ENCODE data around the gene L3MBTL4. TPM values are rescaled to one million over a fixed set of nuclear protein-coding genes. Genes with fewer than 3 reads are reported as not detected.

L3MBTL4 gene
- total RNA-seq, 1 donor from 2014 or later, result 0.56 TPM

DNA sequence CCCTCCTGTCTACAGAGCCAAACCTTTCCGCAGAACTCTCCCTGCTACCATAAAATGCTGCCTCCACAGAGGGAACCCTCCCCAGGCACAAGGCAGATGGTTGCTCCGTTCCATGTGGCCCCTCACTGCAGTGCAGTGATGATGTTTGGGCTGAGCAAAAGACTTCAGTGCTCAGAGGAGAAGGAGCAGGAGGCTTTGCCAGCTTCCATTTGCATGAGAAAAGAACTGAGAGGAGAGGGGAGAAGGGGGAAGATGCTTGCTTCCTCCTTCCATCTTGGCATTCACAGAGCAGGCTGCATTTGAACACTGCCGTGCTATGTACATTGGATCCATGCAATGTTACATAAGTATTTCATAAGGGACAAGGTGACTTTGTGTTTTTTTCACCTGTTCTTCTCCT is 472.8 kb downstream of the L3MBTL4 start:
- TF ChIP-seq, protein P1, sequence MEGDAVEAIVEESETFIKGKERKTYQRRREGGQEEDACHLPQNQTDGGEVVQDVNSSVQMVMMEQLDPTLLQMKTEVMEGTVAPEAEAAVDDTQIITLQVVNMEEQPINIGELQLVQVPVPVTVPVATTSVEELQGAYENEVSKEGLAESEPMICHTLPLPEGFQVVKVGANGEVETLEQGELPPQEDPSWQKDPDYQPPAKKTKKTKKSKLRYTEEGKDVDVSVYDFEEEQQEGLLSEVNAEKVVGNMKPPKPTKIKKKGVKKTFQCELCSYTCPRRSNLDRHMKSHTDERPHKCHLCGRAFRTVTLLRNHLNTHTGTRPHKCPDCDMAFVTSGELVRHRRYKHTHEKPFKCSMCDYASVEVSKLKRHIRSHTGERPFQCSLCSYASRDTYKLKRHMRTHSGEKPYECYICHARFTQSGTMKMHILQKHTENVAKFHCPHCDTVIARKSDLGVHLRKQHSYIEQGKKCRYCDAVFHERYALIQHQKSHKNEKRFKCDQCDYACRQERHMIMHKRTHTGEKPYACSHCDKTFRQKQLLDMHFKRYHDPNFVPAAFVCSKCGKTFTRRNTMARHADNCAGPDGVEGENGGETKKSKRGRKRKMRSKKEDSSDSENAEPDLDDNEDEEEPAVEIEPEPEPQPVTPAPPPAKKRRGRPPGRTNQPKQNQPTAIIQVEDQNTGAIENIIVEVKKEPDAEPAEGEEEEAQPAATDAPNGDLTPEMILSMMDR (IDR thresholded peaks at IDR 0.05; ENCODE audit: unreplicated experiment), result no peak
- peaks cover 2% of the 10 kb centered on the region for H3K27me3 Mint-ChIP-seq (ENCODE audit: unreplicated experiment)
- H3K4me1 Mint-ChIP-seq (ENCODE audit: unreplicated experiment), result peaks cover 4% of the 10 kb centered on the region
- no peak overlapping the region for H3K4me3 Mint-ChIP-seq (ENCODE audit: unreplicated experiment)
- H3K27ac Mint-ChIP-seq (ENCODE audit: unreplicated experiment), result no peak overlapping the region
- no peak for DNase-seq (ENCODE audit: low spot score)
- no peaks in the 10 kb centered on the region for H3K36me3 Mint-ChIP-seq (ENCODE audit: low read depth, unreplicated experiment)
- H3K9me3 Mint-ChIP-seq (ENCODE audit: unreplicated experiment), result no peaks in the 10 kb centered on the region

DNA sequence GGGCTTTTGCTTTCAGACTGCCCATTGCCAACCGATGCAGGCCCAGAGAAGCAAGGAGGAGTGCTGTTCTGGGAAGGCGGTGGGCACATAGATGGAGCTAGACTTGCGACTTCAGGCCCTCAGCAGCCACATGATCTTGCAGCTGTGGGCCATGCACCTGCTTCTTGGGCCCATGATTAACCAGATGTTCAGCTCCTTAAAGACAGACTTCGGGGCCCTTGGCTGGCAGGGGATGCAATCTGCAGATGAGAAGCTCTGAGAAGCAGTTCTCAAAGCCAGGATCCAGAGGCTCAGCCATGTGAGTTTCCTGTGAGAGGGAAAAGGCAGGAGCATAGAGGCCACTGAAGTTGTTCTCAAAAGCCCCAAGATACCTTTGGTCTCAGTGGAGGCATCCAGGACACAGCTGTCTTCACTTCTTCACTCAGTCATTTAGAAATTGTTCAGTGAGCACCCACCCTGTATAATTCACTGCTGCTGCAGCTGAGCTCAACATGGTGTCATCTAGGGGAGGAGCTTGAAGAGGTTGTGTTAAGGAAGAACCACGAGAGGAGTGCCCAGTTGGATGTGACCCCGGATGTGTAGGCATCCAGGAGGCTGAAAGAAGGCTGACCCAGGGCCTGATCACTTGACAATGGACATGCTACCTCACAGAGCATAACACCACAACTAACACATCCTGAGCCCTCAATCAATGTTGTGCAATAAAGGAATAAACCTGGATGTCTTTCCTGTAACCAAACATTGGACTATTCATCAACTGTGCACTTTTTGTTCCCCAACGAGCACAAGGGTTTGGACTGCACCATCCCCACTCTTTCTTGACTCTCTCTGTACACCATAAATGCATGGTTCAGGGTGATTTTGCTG is 474.7 kb downstream of the L3MBTL4 start:
- no peaks in the 10 kb centered on the region for H3K9me3 Mint-ChIP-seq (ENCODE audit: unreplicated experiment)
- TF ChIP-seq, protein P1 (IDR thresholded peaks at IDR 0.05; ENCODE audit: unreplicated experiment), result no peak
- H3K27ac Mint-ChIP-seq (ENCODE audit: unreplicated experiment), result no peak overlapping the region
- H3K4me3 Mint-ChIP-seq (ENCODE audit: unreplicated experiment), result no peak overlapping the region
- no peaks in the 10 kb centered on the region for H3K36me3 Mint-ChIP-seq (ENCODE audit: low read depth, unreplicated experiment)
- H3K4me1 Mint-ChIP-seq (ENCODE audit: unreplicated experiment), result peaks cover 4% of the 10 kb centered on the region
- H3K27me3 Mint-ChIP-seq (ENCODE audit: unreplicated experiment), result peaks cover 2% of the 10 kb centered on the region
- DNase-seq (ENCODE audit: low spot score), result no peak

DNA sequence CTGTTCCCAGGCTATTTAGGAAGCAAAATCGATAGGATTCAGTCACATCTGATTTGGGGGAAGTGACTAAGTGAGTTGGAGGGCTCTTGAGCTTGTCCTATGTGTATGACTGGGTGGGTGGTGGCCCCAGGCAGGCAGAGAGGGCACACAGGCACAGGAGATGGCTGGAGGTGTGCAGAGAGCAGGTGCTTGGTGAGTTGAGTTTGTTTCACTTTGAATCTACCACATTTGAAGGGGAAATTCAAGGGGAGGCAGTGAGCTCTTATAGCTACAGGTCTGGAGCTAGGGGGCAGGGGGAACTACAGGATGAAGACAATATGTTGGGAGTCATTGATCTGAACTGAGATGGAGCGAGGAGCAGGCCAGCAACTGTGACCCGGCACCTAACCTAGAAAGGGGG is 476.9 kb downstream of the L3MBTL4 start:
- no peak for DNase-seq (ENCODE audit: low spot score)
- TF ChIP-seq, protein P1 (IDR thresholded peaks at IDR 0.05; ENCODE audit: unreplicated experiment), result no peak
- Mint-ChIP-seq H3K9me3 (ENCODE audit: unreplicated experiment) (no peaks in the 10 kb centered on the region), H3K36me3 (ENCODE audit: low read depth, unreplicated experiment) (no peaks in the 10 kb centered on the region), H3K4me1 (ENCODE audit: unreplicated experiment) (peaks cover 4% of the 10 kb centered on the region), H3K4me3 (ENCODE audit: unreplicated experiment) (no peak overlapping the region), H3K27me3 (ENCODE audit: unreplicated experiment) (peaks cover 4% of the 10 kb centered on the region), H3K27ac (ENCODE audit: unreplicated experiment) (no peak overlapping the region)

DNA sequence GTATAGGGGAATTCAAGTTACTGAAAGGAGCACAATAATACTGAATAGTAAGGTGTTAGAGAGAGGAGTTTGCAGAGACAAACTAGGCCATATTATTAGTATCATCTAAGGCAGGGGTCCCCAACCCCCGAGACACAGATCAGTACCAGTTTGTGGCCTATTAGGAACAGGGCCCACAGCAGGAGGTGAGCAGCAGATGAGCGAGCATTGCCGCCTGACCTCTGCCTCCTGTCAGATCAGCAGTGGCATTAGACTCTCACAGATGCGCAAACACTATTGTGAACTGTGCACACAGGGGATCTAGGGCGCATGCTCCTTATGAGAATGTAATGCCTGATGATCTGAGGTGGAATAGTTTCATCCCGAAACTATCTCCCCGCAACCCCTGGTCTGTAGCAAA is 477.6 kb downstream of the L3MBTL4 start:
- H3K27ac Mint-ChIP-seq (ENCODE audit: unreplicated experiment), result no peak overlapping the region

DNA sequence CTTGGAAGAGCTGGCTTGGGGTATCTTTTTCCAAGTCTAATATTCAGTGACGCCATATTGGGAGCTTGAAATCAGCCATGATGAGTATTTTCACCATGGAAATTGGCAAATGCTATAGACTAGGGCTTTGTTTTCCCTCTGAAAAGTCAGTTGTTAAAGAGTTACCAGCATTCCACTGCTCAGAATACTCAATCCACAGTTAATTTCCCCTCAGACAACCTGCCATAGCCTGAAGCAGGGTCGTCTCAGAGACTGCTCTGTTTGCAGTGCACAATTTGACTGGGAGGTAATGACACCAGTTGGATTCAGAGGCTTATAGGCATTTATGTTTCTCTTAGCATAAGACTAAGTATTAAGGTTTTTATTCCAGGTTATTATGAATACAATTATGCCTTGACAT is 483.9 kb downstream of the L3MBTL4 start:
- H3K4me3 Mint-ChIP-seq (ENCODE audit: unreplicated experiment), result no peak overlapping the region

More for the DNA sequence above, 477.6 kb downstream of the L3MBTL4 start:
- H3K4me1 Mint-ChIP-seq (ENCODE audit: unreplicated experiment), result peaks cover 4% of the 10 kb centered on the region
- H3K4me3 Mint-ChIP-seq (ENCODE audit: unreplicated experiment), result no peak overlapping the region
- DNase-seq (ENCODE audit: low spot score), result no peak
- no peaks in the 10 kb centered on the region for H3K9me3 Mint-ChIP-seq (ENCODE audit: unreplicated experiment)
- TF ChIP-seq, protein P1 (IDR thresholded peaks at IDR 0.05; ENCODE audit: unreplicated experiment), result no peak
- H3K27me3 Mint-ChIP-seq (ENCODE audit: unreplicated experiment), result peaks cover 4% of the 10 kb centered on the region
- H3K36me3 Mint-ChIP-seq (ENCODE audit: low read depth, unreplicated experiment), result no peaks in the 10 kb centered on the region

More for the DNA sequence above, 483.9 kb downstream of the L3MBTL4 start:
- Mint-ChIP-seq H3K27ac (ENCODE audit: unreplicated experiment) (no peak overlapping the region), H3K9me3 (ENCODE audit: unreplicated experiment) (no peaks in the 10 kb centered on the region), H3K27me3 (ENCODE audit: unreplicated experiment) (peaks cover 1% of the 10 kb centered on the region), H3K4me1 (ENCODE audit: unreplicated experiment) (no peaks in the 10 kb centered on the region), H3K36me3 (ENCODE audit: low read depth, unreplicated experiment) (no peaks in the 10 kb centered on the region)
- no peak for DNase-seq (ENCODE audit: low spot score)
- TF ChIP-seq, protein P1 (IDR thresholded peaks at IDR 0.05; ENCODE audit: unreplicated experiment), result no peak
